ENCODE data around the gene PLCD3. TPM values are rescaled to one million over a fixed set of nuclear protein-coding genes. Genes with fewer than 3 reads are reported as not detected.

PLCD3 gene
- total and polyA plus RNA-seq, 10 of the 15 experiments (the other 5 are each of a cell fraction or from before 2014, with no cell fraction given) = 0.02 to 1.6 (median 0.44) TPM

DNA sequence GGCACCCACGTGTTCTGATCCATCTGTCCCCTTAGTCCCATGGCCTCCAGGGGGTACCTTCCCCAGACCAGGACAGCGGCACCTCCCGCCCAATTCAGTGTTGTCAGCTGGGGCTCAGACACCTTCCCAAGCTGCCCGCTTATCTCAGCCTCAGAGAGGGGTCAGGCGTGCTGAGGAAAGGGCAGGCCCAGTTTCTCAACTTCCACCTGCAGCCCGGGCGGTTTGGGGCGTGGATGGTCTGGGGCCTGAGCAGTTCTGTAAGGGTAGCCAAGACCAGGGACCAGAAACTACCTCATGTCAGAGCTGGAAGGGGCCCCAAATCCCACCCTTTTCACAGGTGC, 5.1 kb downstream of the PLCD3 start:
- intact Hi-C loops (cut with micrococcal nuclease; ENCODE audit: unreplicated experiment) = no loop called here
- CTCF ChIA-PET = interaction anchor here (9.4 kb wide), 1 partner anchor 207 kb away, joined by 82 read pairs; no protein-coding TSS in a partner anchor
- H3K9me3 ChIP-seq (replicated peaks; ENCODE audit: control insufficient read depth, insufficient read depth, low read length) = no peaks in the 10 kb centered on the region
- H3K4me3 ChIP-seq = no peak overlapping the region
- no peaks in the 10 kb centered on the region for H3K79me2 ChIP-seq (ENCODE audit: control insufficient read depth, insufficient read depth, low read length)
- H3K4me1 ChIP-seq (ENCODE audit: control insufficient read depth, insufficient read depth, low read length) = no peaks in the 10 kb centered on the region
- H3K36me3 ChIP-seq (ENCODE audit: control insufficient read depth in 2 of 2, insufficient read depth in 2 of 2, low read length in 1 of 2) = no peaks in the 10 kb centered on the region
- FAIRE-seq = no peak
- in situ Hi-C loops (cut with MboI) = loop anchor here (10.0 kb wide), 1 partner anchor 352 kb away; no protein-coding TSS in a partner anchor
- no peak overlapping the region for H3K4me2 ChIP-seq (ENCODE audit: control insufficient read depth, insufficient read depth)
- no peak for DNase-seq (ENCODE audit: low read depth, low spot score)
- TF ChIP-seq EZH2 (IDR thresholded peaks at IDR 0.05; ENCODE audit: borderline replicate concordance, control insufficient read depth, low read depth, low read length) = no peak
- TF ChIP-seq RFX5 (IDR thresholded peaks at IDR 0.05; ENCODE audit: low read depth, low read length) = no peak
- no peaks in the 10 kb centered on the region for H4K20me1 ChIP-seq (ENCODE audit: control insufficient read depth, insufficient read depth)
- no peaks in the 10 kb centered on the region for H3K27me3 ChIP-seq (replicated peaks in 1 of 2; ENCODE audit: control insufficient read depth in 2 of 2, insufficient read depth in 2 of 2, low read length in 1 of 2)
- no TSS peak for BruUV-seq (replicated peaks)
- no peak for ATAC-seq
- H3K9ac ChIP-seq (ENCODE audit: control insufficient read depth, insufficient read depth, low read length) = no peak overlapping the region
- RAD21 ChIA-PET (ENCODE audit: unreplicated experiment) = no interaction called here
- no peak overlapping the region for H2AFZ ChIP-seq (ENCODE audit: control insufficient read depth, low read depth, low read length)
- SMC1A ChIA-PET (ENCODE audit: uncharacterized antibody, unreplicated experiment) = interaction anchor here (0.6 to 2.1 kb wide), 2 partner anchors 135 to 207 kb away, joined by 4 read pairs; no protein-coding TSS in a partner anchor
- 71% methylated on average over 8 of the region's 8 CpGs for WGBS (ENCODE audit: insufficient coverage, insufficient replicate concordance, low lambda C conversion rate, missing lambda C conversion rate)
- POLR2A ChIA-PET = no interaction called here
- H3K27ac ChIP-seq (ENCODE audit: control insufficient read depth, insufficient read depth) = no peak overlapping the region

DNA sequence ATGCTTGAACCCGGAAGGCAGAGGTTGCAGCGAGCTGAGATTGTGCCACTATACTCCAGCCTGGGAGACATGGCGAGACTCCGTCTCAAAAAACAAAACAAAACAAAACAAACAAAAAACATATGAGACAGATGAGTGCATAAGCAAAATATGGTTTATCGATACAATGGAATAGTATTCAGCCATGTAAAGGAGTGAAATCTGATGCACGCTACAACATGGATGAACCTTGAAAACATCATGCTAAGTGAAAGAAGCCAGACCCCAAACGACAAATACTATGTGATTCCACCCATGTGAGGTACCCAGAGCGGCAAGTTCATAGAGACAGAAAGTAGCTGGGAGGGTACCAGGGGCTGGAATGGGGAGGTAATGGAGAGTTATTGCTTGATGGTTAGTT, 6.8 kb downstream of the PLCD3 start:
- H3K4me3 ChIP-seq = no peak overlapping the region
- H2AFZ ChIP-seq (ENCODE audit: control insufficient read depth, low read depth, low read length) = no peak overlapping the region
- in situ Hi-C loops (cut with MboI) = loop anchor here (10.0 kb wide), 1 partner anchor 351 kb away; no protein-coding TSS in a partner anchor
- ChIA-PET RAD21 (ENCODE audit: unreplicated experiment) (interaction anchor here (1.3 kb wide), 1 partner anchor 10 kb away, joined by 4 read pairs; the partner anchor contains the start of gene ACBD4), POLR2A (interaction anchor here (1.6 kb wide), 1 partner anchor 10 kb away, joined by 3 read pairs; the partner anchor contains the start of gene ACBD4), SMC1A (ENCODE audit: uncharacterized antibody, unreplicated experiment) (interaction anchor here (2.1 kb wide), 1 partner anchor 205 kb away, joined by 4 read pairs; no protein-coding TSS in a partner anchor), CTCF (interaction anchor here (3.0 kb wide), 1 partner anchor 10 kb away, joined by 11 read pairs; the partner anchor contains the start of gene ACBD4)
- H3K4me1 ChIP-seq (ENCODE audit: control insufficient read depth, insufficient read depth, low read length) = no peaks in the 10 kb centered on the region
- H3K9me3 ChIP-seq (replicated peaks; ENCODE audit: control insufficient read depth, insufficient read depth, low read length) = no peaks in the 10 kb centered on the region
- DNase-seq (ENCODE audit: low read depth, low spot score) (no peak), FAIRE-seq (no peak), ATAC-seq (no peak)
- H3K4me2 ChIP-seq (ENCODE audit: control insufficient read depth, insufficient read depth) = no peak overlapping the region
- no peaks in the 10 kb centered on the region for H4K20me1 ChIP-seq (ENCODE audit: control insufficient read depth, insufficient read depth)
- BruUV-seq (replicated peaks) = no TSS peak
- no peaks in the 10 kb centered on the region for H3K36me3 ChIP-seq (ENCODE audit: control insufficient read depth in 2 of 2, insufficient read depth in 2 of 2, low read length in 1 of 2)
- H3K9ac ChIP-seq (ENCODE audit: control insufficient read depth, insufficient read depth, low read length) = no peak overlapping the region
- intact Hi-C loops (cut with micrococcal nuclease; ENCODE audit: unreplicated experiment) = no loop called here
- no peaks in the 10 kb centered on the region for H3K27me3 ChIP-seq (replicated peaks in 1 of 2; ENCODE audit: control insufficient read depth in 2 of 2, insufficient read depth in 2 of 2, low read length in 1 of 2)
- no peak overlapping the region for H3K27ac ChIP-seq (ENCODE audit: control insufficient read depth, insufficient read depth)
- 87% methylated on average over 8 of the region's 8 CpGs for WGBS (ENCODE audit: insufficient coverage, insufficient replicate concordance, low lambda C conversion rate, missing lambda C conversion rate)
- H3K79me2 ChIP-seq (ENCODE audit: control insufficient read depth, insufficient read depth, low read length) = no peaks in the 10 kb centered on the region
- TF ChIP-seq, protein P1, sequence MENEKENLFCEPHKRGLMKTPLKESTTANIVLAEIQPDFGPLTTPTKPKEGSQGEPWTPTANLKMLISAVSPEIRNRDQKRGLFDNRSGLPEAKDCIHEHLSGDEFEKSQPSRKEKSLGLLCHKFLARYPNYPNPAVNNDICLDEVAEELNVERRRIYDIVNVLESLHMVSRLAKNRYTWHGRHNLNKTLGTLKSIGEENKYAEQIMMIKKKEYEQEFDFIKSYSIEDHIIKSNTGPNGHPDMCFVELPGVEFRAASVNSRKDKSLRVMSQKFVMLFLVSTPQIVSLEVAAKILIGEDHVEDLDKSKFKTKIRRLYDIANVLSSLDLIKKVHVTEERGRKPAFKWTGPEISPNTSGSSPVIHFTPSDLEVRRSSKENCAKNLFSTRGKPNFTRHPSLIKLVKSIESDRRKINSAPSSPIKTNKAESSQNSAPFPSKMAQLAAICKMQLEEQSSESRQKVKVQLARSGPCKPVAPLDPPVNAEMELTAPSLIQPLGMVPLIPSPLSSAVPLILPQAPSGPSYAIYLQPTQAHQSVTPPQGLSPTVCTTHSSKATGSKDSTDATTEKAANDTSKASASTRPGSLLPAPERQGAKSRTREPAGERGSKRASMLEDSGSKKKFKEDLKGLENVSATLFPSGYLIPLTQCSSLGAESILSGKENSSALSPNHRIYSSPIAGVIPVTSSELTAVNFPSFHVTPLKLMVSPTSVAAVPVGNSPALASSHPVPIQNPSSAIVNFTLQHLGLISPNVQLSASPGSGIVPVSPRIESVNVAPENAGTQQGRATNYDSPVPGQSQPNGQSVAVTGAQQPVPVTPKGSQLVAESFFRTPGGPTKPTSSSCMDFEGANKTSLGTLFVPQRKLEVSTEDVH (IDR thresholded peaks at IDR 0.05; ENCODE audit: low read depth, partially characterized antibody) = no peak
- TF ChIP-seq, protein P2, sequence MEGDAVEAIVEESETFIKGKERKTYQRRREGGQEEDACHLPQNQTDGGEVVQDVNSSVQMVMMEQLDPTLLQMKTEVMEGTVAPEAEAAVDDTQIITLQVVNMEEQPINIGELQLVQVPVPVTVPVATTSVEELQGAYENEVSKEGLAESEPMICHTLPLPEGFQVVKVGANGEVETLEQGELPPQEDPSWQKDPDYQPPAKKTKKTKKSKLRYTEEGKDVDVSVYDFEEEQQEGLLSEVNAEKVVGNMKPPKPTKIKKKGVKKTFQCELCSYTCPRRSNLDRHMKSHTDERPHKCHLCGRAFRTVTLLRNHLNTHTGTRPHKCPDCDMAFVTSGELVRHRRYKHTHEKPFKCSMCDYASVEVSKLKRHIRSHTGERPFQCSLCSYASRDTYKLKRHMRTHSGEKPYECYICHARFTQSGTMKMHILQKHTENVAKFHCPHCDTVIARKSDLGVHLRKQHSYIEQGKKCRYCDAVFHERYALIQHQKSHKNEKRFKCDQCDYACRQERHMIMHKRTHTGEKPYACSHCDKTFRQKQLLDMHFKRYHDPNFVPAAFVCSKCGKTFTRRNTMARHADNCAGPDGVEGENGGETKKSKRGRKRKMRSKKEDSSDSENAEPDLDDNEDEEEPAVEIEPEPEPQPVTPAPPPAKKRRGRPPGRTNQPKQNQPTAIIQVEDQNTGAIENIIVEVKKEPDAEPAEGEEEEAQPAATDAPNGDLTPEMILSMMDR (IDR thresholded peaks at IDR 0.05 in 2 of 3, conservative IDR thresholded peaks at IDR 0.05 in 1 of 3; ENCODE audit: control insufficient read depth in 2 of 3, extremely low read depth in 1 of 3, insufficient read depth in 1 of 3, low read depth in 3 of 3, low read length in 3 of 3) = no peak
- TF ChIP-seq NFYA (IDR thresholded peaks at IDR 0.05; ENCODE audit: borderline replicate concordance, low read depth, low read length) (no peak), NBN (IDR thresholded peaks at IDR 0.05) (no peak), BHLHE40 (IDR thresholded peaks at IDR 0.05; ENCODE audit: borderline replicate concordance in 1 of 2, low read depth in 2 of 2, low read length in 1 of 2) (no peak), ZNF24 (IDR thresholded peaks at IDR 0.05) (no peak)
- TF ChIP-seq, protein P3, sequence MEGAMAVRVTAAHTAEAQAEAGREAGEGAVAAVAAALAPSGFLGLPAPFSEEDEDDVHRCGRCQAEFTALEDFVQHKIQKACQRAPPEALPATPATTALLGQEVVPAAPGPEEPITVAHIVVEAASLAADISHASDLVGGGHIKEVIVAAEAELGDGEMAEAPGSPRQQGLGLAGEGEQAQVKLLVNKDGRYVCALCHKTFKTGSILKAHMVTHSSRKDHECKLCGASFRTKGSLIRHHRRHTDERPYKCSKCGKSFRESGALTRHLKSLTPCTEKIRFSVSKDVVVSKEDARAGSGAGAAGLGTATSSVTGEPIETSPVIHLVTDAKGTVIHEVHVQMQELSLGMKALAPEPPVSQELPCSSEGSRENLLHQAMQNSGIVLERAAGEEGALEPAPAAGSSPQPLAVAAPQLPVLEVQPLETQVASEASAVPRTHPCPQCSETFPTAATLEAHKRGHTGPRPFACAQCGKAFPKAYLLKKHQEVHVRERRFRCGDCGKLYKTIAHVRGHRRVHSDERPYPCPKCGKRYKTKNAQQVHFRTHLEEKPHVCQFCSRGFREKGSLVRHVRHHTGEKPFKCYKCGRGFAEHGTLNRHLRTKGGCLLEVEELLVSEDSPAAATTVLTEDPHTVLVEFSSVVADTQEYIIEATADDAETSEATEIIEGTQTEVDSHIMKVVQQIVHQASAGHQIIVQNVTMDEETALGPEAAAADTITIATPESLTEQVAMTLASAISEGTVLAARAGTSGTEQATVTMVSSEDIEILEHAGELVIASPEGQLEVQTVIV (IDR thresholded peaks at IDR 0.05; ENCODE audit: borderline replicate concordance, partially characterized antibody) = no peak
